ENCODE data around the gene SLC10A7.

DNA sequence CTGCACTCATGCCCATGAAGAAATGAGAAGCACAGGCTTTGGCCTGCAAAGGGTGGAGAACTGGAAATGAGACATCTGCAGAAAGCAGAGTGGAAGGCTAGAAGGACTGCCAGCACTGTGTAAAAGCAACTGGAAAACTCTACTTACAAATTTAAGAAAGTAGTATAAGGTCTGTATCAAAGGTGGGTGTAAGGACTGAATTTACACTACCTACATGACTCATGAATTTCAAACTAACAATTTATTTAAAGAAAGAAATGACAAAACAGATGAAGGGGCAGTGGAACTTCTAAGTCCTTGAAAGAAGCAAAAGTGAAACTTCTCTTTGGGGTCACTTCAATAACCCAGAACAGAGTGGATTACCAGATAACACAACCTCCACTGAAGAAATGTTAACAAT, 71.2 kb downstream of the SLC10A7 start:
- TF ChIP-seq, protein P1, sequence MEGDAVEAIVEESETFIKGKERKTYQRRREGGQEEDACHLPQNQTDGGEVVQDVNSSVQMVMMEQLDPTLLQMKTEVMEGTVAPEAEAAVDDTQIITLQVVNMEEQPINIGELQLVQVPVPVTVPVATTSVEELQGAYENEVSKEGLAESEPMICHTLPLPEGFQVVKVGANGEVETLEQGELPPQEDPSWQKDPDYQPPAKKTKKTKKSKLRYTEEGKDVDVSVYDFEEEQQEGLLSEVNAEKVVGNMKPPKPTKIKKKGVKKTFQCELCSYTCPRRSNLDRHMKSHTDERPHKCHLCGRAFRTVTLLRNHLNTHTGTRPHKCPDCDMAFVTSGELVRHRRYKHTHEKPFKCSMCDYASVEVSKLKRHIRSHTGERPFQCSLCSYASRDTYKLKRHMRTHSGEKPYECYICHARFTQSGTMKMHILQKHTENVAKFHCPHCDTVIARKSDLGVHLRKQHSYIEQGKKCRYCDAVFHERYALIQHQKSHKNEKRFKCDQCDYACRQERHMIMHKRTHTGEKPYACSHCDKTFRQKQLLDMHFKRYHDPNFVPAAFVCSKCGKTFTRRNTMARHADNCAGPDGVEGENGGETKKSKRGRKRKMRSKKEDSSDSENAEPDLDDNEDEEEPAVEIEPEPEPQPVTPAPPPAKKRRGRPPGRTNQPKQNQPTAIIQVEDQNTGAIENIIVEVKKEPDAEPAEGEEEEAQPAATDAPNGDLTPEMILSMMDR (conservative IDR thresholded peaks at IDR 0.05 in 1 of 2, IDR thresholded peaks at IDR 0.05 in 1 of 2; ENCODE audit: low read depth in 1 of 2, low read length in 2 of 2), result no peak
- no peak for TF ChIP-seq EZH2 (IDR thresholded peaks at IDR 0.05; ENCODE audit: low read length, missing control alignments)
